Pons (tissue), 1 donor: ENCODE data around the gene PAM.

Source experiments
- DNase-seq: peaks from one replicate; pipeline ENCODE4 v3.0.0-alpha.2; 2016; ENCODE audit warnings: low spot score

PAM gene

GRCh38 chr5:102815084-102815483 lies 60.0 kb downstream of the PAM start:
- DNase-seq: no peak

- DNase-seq: peak; percentile 37
Observed at GRCh38 chr5:102815540-102816332, 60.6 kb downstream of the PAM start.

DNA sequence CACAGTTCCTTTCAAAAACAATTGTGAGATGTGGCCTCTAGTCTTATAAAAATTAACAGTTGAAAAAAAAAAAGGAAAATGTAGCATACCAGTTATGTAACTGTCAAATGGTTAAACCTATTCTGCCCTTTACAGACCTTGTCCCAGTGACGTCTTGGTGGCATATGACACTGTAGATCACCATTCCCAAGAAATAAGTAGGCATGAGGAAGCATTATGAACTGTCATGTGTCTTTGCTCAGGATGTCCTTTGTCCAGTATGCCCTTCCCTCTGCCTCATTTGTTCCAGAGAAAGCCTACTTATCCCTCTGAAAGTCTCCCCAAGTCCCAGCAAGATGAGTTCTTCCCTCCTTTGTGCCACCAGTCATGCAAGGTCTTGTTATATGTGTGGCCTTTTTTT lies 63.2 kb downstream of the PAM start:
- no peak for DNase-seq

- no peak for DNase-seq
Observed at GRCh38 chr5:102818934-102819333, 63.8 kb downstream of the PAM start.

DNA sequence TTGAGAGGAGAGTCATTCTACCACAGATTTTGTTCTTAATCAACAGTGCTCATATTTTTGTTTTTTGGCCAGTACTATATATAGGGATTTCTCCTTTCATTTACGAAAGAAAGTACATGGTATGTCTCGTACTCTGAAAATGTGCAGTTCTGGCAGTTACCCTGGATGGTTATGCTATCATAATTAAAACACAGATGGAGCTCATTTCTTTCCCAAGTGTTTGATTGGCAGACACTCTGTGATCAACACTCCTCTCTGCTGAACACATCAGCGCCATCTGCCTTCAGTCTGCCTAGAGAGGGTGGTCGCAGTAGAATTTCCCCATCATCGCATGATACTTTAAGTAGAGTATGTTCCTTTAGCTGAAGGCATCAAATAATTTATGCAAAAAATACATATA lies 64.5 kb downstream of the PAM start:
- DNase-seq: no peak

- DNase-seq: no peak
Observed at GRCh38 chr5:102823441-102823874, 68.4 kb downstream of the PAM start.

- DNase-seq: no peak
Observed at GRCh38 chr5:102826629-102827028, 71.5 kb downstream of the PAM start.

DNA sequence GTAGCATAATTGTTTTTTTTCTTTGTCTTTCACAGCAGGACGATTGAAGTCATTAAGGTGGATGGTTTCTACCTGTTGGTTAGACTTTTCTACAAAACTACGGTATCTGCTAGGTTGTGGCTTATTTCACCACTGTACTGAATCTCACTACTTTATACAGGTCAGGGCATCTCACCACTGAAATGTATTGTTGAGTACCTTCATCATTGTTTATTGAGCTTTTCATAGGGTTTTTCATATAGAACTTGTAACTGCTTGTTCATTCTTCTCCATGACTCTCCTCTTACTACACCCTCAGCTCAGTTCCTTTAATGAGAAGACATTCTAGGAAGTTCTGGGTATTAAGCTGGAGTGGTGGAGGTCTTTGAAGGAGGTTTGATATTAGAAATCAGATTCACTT lies 75.1 kb downstream of the PAM start:
- DNase-seq: no peak

DNA sequence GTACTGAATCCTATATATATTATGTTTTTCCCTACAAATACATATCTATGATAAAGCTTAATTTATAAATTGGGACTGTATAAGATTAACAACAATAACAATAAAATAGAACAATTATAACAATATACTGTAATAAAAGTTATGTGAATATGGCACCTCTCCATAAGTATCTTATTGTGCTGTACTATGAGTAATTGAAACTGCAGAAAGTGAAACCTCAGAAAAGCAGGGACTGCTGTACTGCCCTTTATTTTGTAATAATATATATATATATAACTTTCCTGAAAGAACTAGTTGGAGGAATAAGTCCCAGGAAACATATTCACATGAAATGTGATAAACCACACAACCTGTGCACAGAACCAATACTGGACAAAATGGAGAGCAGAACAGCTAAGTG lies 77.3 kb downstream of the PAM start:
- no peak for DNase-seq

DNA sequence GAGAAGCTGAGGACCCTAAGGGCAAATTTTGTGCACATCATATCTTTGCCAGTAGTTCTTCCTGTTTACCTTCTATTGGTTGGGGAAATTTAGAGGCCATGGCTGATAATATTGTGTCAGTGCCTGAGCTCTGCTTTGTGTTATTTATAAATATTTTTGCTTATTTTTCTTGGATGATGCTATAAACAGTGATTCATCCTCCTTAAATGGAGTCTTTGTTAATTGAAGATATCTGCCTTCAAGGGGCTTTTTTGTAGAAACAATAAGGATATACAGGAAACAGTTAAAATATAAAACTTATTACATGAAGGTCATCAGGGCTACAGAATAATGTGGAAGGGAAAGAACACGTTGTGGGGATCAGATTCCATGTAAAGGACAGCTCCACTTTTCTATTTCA lies 78.0 kb downstream of the PAM start:
- no peak for DNase-seq

- no peak for DNase-seq
Observed at GRCh38 chr5:102834438-102834964, 79.4 kb downstream of the PAM start.

DNA sequence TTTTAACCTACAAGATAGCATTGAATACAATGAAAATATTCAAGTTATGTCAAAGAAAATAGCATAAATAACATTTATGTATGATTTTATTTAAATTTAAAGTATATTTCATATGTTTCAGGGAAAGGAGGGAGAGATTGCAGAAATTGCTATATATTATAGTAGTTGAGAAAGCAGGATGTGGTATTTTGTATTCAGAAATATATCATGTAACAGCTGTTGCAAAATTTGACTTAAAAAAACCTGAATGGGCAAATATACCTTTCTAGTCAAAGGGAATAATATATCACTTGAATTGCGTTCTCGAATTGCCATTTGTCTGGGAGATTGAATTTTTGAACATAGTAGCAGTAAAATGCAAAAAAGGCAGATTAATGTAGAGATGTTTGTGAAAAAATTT lies 80.6 kb downstream of the PAM start:
- no peak for DNase-seq

- DNase-seq: no peak
Observed at GRCh38 chr5:102841021-102841420, 85.9 kb downstream of the PAM start.

GRCh38 chr5:102843997-102844396 lies 88.9 kb downstream of the PAM start:
- no peak for DNase-seq

GRCh38 chr5:102845041-102845440 lies 89.9 kb downstream of the PAM start:
- DNase-seq: no peak

DNA sequence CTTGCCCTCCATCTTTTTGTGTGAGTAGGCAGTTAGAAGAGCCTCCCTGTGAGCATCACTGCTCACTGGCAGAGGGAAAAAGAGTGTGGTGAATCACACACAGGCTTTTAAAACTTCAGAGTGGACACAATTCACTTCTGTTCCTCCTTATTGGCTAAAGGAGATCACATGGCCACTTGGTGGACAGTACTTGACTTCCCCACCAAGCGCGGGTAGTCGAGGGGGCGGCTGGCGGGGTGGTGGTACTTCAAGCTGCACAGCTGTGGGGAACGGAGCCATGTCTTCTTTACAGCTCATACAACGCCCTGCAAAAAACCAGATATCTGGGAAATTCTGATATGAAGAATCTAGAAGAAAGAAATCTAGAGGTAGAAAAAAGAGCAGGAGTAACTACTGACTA lies 95.4 kb downstream of the PAM start:
- DNase-seq: no peak

- no peak for DNase-seq
Observed at GRCh38 chr5:102853680-102854079, 98.6 kb downstream of the PAM start.

DNA sequence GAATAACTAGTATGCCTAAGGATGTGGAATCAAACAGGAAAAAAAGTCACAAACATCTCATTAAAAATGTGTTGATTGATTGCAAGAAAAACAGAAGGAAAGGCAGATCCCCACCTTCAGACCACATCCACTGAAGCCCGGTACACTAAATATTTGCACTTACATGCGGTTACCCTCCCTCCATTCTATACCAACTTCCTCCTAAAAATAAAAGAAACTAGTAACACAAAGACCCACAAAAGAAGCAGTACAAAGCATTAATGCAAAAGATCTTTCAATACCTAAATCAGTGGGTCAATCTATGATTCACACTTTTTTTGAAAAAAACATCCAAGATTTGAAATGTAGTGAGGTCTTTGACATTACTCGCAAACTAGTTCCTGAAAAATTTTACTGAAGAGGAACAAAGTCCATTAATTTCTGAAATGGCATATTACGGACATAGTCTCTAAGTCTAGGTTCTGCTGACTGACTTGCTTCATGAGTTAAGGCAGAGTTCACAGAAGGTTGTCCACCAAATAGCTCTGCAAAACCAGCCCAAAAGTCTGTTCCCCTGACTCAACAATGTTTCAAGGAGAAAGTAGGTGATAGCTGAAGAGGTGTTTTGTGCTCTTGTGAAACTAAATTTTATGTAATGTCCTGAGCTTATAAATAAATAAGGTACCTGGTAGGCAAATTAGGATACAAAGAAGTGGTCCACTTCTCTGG lies 100.7 kb downstream of the PAM start:
- DNase-seq: no peak

DNA sequence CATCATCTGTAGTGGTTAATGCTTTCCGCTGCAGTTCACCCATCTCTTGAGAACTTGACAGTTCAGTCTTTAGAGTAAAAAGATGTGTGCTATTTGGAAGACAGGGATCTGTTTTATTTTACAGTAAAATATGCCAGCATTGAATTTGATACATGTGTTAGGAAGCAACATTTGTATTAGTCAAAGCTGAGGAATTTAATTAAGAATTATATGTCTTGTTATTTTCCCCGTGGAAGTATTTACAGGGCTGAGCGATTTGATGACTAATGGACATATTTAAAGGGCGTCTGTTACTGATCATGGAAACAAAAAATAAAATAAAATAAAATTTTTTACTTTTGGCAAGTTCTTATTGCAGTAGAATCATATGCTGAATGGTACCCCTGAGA lies 101.3 kb downstream of the PAM start:
- no peak for DNase-seq

- DNase-seq: no peak
Observed at GRCh38 chr5:102857076-102857818, 102.1 kb downstream of the PAM start.

GRCh38 chr5:102858221-102858620 lies 103.1 kb downstream of the PAM start:
- DNase-seq: no peak

- DNase-seq: no peak
Observed at GRCh38 chr5:102858808-102859207, 103.7 kb downstream of the PAM start.

GRCh38 chr5:102860035-102860434 lies 104.9 kb downstream of the PAM start:
- DNase-seq: no peak
